Mesenteric fat pad (tissue), 1 donor: ENCODE data around the gene BET1L. TPM values are rescaled to one million over a fixed set of nuclear protein-coding genes. Genes with fewer than 3 reads are reported as not detected.
A peak's percentile ranks its signal among the peaks of the same experiment; 100 is the strongest.

ENCODE experiments used
- DNase-seq: peaks from one replicate; pipeline ENCODE4 v3.0.0-alpha.2; 2020; ENCODE audit warnings: low spot score
- long read RNA-seq: library from polyadenylated mRNA; unstranded; transcript quantifications from one replicate; pipeline ENCODE4 v2.0.0, GENCODE V29; 2020
- total RNA-seq: library from RNA; stranded (reverse); fragmentation: NEBNext Ultra II Directional; extraction: Animal tissue kit (Norgen Biotek cat#: 25700); gene quantifications from one replicate; pipeline ENCODE4 v1.2.1, GENCODE V29; 2021
- donor health status: DM: yes; HTN: yes; CAD: no.

The BET1L gene, protein sequence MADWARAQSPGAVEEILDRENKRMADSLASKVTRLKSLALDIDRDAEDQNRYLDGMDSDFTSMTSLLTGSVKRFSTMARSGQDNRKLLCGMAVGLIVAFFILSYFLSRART
- total RNA-seq = 53.4 TPM
- long read RNA-seq, transcript BET1L-203 (4 exons, 2,819 nt) = major isoform, 43 of 92 reads
- long read RNA-seq, partial matches to known transcripts = 3 of 92 reads
- long read RNA-seq, other reads (novel, unspliced or antisense) = 43 of 92 reads

DNA sequence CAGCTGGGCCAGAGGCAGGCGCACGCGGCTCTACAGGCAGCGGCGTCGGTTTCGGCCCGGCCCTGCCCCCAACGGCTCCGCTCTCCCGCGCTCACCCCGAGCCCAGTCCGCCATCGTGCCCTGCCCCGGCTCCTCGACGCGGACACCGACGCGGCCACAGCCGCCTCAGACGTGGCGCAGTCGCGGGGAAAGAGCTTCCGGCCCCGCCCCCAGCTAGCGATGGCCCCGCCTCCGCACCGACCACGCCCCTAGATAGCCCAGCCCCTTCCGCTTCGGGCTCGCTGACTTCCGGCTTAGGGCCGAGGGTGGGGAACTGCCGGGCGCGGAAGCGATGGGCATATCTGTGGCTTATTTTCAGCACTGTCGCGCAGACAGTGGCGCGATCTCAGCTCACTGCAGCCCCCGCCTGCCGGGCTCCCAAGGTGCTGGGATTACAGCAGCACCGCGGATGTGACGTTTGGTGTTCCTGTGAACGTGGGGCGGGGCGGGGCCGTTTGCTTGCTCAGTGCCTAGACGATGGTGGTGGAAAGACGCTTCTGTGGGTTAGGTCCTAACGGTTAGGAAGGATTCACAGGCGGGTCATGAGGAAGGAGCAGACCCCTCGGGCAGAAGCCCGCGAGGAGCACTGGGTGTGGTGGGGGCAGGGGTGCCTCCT, at the start of gene BET1L, which contains the start of gene RIC8A:
Gene BET1L, minus strand, starts transcription at position 192 of the 655 bp plus-strand sequence. Its CDS starts 78 bp downstream, at position 114.
Gene RIC8A, plus strand, starts transcription at position 501 of the 655 bp plus-strand sequence. CDS start 1,147 bp downstream, outside the sequence.
- peak; percentile 99 for DNase-seq

DNA sequence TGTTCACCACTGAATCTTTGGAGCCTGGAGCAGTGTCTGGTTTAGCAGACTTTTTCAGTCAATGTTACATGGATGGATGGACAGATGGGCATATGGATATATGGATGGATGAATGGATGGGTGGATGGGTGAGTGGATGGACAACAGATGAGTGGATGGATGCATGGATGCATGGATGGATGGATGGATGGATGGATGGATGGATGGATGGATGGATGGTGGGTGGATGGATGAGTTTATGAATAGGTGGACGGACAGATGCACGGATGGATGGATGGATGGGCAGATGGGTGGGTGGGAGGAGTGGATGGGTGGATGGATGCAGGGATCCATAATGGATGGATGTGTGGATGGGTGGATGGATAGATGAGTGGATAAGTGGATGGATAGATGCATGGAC, 48.6 kb upstream of the BET1L start:
- DNase-seq = no peak

DNA sequence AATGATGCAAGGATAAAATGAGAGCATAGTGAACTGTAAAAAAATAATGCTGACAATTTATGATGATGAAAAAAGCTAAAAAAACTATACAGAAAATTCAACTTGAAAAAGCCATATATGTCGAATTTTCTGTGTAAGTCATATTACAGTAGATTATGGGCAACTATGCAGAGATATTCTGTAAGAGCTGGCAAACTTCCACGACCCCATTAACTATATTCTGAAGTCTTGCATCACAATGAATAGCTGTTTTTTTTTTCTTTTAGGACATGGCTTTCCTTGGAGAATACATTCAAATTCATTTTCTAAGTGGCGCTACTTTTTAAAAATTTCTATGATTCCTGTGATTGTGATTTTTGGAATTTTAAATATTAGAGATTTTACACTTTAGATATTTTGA, 48.0 kb upstream of the BET1L start:
- DNase-seq = no peak

DNA sequence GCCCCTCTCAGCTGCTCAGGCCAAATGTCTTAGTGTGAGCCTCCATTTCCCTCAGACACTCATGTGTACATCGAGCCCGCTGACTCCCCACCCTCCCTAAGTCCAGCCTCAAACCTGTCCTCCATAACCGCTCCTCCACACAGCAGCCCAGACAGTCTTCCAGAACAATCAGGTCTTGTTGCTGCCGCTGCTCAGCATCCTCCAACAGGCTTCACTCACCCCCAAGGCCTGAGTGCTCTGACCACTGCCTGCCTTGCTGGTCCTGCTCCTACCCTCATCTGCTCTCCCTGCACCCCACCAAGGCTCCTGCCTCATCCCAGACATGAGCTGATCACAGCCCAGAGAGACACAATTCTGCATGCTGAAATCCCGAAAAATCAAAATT, 46.7 kb upstream of the BET1L start:
- no peak for DNase-seq

DNA sequence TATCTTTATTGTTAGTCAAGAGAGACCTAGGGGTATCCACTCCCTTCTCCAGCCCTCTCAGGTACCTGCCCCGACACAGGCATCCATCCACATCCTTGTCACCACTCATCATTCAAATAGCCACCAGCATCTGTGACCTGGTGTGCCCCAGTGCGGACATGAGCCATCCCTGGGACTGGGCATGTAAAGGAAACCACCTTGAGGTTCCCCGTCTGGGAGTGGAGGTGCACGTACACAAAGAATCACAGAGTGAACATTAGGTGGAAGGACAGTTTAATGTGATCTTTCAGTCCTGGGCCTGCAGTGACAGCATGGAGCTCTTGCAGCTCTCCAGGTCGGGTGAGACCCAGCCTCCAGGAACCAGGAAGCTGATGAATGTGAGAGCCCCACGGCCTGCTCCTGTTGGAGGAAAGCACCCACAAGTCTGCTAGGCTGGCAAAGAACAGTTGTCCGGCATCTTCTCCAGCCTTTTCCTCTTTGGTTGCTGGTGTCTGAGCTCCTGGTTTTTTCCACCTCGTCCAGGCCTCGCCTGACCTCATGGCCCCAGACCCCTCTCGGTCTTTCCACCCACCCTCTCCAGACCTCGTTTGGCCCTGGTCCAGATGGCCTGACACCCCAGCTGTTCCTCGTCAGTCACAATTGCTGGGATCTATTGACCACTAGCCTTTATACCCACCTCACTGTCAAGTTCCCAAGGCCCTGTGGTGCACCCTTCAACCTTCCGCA, 46.1 kb upstream of the BET1L start:
- DNase-seq = no peak

DNA sequence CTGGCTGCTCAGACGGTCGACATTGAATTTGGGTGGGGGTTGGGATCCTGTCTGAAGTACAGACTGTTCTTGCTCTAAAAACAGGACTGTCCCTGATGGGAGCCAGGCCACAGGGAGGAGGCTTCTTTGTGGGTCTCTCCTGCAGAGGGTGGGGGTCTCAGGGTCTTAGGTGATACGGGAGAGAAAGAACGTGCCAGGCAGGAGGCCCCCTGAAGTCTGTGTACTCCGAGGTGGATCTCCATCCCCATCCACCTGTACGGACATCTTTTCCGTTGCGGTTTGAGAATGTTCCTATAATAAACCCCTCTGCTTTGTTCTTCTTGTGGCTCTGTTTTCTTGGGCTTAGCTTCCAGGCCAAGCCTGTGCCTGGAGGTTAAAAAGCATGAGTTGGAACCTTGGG, 45.5 kb upstream of the BET1L start:
- no peak for DNase-seq

DNA sequence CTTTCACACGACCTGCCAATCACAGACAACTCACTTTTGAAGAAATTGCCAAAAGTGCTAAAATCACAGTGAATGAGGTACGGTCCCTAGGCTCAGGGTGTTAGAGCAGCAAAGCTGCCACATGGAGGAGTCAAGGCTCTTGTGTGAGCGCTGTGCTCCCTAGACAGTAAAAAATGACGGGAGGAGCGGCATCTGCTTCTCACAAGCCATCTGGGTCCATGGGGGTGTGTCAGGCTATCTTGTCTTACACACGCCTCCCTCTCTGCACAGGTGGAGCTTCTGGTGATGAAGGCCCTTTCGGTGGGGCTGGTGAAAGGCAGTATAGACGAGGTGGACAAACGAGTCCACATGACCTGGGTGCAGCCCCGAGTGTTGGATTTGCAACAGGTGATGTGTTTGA, 44.4 kb upstream of the BET1L start:
- no peak for DNase-seq

DNA sequence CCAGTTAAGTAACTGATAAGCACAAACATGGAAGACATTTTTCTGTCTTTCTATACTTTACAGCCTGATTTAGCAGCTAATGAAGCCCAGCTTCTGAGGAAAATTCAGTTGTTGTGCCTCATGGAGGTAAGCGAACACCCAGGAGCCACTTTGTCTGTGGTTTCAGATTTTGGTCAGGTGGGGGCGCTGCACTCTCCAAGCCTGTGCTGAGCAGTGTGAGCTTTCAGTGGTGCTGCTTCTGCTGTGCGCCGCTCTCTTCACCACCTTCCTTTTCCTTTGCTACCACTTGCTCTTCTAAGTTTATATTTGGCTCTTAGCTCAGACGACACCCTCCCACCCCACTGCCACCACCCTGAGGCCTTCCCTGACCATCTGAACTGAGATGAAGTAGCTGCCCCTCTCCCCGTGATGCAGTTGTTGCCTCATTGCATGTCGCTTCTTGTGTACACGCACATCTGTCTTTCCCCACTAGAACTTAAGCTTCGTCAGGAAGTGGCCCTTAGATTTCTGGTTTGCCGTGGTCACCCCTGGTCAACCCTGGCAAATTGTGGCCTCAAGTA, 43.6 kb upstream of the BET1L start:
- no peak for DNase-seq

DNA sequence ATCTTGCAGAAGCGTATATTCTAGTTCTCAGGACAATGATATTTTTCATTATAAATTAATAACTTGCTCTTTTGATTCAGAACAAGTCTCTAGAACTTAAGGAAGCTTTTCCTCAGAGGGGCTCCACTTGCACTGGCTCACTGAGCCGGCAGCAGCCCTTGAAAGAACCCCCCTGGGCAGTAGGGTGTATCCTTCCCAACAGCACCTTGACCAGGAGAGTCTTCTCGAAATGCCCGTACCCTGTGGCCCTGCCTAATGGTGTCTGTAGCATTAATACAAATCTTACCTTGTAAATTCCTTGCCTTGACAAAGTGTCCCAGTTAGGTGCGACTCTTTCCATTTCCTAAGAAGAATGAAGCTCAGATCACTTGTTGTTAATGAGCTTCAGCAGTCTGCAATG, 43.1 kb upstream of the BET1L start:
- no peak for DNase-seq

DNA sequence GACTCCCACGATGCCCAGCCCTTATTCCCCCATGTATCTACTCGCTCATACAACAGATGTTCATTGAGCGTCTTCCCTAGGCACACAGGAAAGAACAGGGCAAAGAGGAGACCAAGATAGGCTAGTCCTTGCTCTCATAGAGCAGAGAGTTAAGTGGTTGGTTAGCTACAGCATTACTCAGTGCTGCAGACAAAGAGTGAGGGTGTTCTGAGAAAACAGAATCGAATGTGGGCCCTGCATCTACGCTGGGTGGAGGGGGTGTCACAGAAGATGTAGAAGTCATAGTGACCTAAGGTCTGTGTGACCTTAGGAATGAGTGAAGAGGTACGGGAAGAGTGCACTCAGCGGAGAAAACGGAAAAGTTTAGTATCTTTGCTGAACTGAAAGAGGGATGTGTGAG, 41.9 kb upstream of the BET1L start:
- no peak for DNase-seq

DNA sequence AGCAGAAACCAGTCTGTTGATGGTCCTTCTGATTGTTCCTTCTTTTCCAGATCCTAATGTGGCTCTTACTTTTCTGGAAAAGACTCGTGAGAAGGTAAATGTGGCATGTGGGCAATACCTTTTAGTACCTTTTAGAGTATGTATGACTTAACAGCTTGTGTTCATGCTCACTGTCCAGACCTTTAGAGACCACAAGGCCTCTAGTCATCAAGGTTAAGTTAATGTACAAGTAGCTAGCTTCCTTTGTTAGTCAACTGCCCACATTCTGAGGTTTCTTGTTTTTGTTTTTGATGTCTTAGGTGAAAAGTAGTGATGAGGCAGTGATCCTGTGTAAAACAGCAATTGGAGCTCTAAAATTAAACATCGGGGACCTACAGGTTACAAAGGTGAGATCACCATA, 37.2 kb upstream of the BET1L start:
- DNase-seq = no peak

DNA sequence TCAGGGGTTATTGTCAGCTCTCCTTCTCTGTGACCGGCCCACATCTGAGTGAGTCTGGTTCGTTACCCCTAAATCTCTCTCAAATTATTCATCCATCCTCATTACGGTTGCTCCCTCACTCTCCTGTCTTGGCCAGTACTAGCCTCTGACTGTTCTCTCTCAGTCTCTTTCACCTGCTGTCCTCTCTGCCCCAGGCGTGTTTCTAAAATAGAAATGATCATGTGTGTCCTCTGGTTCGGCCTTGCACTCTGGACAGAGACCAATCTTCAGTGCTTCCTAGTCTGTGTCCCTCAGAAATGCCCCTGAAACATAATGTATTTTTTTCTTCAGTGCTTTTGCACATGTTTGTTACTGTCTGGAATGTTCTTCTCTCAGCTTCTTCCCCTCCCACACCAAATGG, 34.4 kb upstream of the BET1L start:
- no peak for DNase-seq

DNA sequence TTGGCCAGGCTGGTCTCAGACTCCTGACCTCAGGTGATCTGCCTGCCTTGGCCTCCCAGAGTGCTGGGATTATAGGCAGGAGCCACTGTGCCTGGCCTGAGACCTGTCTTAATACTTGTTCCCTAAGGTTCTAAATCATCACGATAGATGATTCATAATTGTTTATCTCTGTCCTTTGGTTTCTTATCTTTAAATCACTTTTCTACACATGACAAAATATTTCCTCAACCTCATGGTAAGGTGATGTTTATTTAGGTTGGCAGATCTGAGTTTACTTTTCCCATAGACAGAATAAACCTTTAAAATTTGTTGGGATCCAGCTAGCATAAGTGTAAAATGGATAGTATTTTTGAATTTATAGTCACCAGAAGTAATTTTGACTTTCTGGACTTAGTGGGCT, 33.1 kb upstream of the BET1L start:
- no peak for DNase-seq

DNA sequence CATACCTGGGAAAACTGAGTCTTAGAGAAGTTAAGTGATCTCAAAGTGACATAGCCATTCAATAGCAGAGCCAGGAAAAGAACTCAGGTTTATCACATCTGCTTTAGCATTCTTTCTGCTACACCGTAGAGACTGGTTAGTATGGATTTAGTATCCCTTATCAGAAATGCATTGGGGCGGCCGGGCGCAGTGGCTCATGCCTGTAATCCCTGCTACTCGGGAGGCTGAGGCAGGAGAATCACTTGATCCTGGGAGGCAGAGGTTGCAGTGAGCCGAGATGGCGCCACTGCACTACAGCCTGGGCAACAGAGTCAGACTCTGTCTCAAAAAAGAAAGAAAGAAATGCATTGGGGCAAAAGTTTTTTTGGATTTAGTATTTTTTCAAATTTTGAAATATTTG, 31.1 kb upstream of the BET1L start:
- peak; percentile 62 for DNase-seq

DNA sequence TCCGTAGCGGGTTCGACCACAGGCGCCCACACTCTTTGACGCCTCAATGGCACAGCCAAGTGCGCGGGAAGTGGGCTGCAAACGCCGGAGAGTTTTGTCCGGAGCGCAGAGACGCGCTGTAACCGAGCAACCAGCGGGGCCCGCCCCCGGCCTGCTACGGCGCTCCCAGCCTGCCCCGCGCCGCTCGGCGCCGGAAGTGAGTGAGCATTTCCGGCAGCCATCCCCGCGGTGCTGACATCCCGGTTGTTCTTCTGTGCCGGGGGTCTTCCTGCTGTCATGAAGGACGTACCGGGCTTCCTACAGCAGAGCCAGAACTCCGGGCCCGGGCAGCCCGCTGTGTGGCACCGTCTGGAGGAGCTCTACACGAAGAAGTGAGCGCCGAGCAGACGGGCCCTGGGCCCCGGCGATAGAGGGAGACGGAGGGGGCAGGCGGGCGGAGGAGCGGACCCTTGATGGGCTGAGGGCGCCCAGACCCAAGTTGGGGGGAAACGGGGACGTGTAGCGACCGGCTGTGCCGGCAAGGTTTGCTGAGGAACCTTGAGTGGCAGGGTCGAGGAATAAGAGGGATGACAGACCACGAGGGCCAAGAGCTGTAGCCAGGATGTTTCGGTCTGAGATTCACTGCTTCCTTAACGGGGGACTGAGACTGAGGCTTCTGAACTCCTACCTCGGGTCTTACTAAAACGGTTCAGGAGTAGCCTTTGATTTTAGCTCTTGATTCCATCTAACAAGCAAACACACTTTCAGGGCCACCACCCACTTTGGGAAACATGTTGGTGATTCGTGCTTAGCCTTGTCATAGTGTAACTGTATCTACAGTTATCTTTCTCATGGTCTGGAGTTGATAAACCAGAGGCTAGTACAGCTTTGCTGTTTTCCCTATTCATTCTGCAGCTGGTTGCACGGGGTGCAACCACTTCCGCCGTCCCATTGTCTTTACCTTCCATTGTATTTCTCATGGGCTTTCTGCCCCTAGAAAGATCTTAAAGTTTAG, 29.9 kb upstream of the BET1L start, which contains the start of gene PSMD13:
Gene PSMD13, plus strand, starts transcription at position 203 of the 994 bp plus-strand sequence. Its CDS starts 74 bp downstream, at position 277.
- peak; percentile 96 for DNase-seq

DNA sequence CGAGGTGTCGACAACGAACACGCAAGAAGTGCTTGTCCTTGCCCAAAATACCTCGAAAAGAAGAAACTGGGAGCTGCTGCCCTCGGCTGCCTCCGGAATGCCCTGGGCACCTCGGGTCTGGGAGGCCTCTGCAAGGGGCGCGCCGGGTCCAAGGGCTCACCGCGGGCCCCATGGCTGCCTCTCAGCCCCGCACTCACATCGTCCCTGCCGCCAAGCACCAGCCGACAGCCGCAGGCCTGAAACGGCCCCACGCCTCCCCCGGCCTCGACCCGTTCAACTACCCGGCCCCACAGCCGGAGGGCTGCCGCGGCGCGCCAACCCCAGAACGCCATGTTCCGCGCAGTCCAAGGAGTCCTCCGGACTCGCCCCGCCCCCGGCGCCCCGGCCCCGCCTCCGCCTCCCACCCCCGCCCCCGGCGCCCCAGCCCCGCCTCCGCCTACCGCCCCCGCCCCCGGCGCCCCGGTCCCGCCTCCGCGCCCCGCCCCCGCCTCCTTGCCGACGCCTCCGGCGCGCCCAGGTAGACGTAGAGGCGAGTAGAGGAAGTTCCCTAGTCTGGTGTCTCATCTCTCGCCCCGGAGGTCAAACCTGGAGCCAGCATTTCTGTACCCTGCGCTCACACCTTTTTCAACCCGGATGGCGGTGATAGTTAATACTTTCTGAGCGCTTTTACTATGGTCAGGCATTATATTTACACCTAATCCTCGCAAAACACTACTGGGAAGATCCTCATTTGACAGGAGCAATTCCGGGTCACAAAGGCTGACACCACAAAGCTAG, 29.0 kb upstream of the BET1L start, which contains the start of gene SIRT3:
Gene SIRT3, minus strand, starts transcription at position 346 of the 777 bp plus-strand sequence. Its CDS starts 14 bp downstream, at position 332.
- peak; percentile 92 for DNase-seq

DNA sequence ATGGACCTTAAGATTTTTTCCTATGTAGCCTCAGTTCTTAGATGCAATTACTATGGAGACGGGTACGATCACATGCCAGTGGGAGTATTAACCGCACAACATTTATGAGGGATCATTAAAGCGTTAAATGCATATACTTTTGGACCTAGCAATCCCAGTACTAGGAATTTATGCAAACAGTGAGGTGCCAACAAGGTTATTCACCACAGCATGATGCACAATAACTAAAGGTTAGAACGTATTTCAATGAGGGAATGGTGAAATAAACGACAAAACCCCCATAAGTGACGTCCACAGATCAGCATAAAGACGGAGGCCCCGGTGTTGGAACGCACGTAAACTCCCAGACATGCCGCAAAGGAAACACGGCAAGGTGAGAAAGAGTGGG, 28.4 kb upstream of the BET1L start:
- DNase-seq = no peak

DNA sequence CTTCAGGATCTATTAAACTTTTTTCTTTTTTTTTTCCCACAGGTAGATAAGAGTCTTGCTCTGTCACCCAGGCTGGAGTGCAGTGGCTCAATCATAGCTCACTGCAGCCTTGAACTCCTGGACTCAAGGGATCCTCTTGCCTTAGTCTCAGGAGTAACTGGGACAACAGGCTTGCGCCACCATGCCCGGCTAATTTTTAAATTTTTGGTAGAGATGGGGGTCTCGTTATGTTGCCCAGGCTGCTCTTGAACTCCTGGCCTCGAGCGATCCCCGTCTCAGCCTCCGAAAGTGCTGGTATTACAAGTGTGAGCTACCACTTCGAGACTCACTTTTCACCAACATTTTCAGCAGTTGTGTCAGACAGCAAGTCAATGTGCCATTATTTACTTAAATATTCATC, 28.0 kb upstream of the BET1L start:
- DNase-seq = peak; percentile 62

DNA sequence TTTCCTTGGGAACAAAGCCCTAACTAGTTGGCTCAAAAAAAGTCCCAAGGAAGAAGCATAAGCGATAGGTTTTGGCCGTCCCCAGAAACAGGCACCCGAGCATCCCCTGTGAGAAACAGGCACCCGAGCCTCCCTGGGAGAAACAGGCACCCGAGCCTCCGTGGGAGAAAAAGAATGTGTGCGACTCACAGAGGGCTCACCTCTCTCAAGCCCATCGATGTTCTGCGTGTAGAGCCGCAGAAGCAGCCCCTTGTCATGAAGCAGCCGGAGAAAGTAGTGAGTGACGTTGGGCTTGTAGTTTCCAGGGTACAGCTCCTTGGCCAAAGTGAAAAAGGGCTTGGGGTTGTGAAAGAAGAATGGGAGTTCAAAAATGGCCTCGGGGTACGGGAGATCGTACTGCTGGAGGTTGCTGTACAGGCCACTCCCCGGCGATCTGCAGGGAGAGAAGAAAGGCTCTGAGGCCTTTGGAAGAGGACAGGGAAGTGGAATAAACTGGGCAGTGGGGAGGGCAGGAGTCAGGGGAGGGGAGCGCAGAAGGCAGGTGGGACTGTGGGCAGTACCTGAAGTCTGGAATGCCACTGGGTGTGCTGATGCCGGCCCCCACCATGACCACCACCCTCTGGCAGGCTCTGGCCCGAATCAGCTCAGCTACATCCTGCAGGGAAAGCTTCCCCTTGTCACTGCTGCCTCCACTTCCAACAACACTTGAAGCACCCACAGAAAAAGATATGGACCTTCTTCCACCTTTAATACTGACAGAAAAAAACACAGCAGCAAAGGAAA, 25.8 kb upstream of the BET1L start:
- DNase-seq = peak; percentile 75
